ENCODE measurements around the gene KIF3B.
"Not testable (repeated sequence)": the region's sequence is repeated elsewhere in the genome, so short reads cannot be mapped to it uniquely, and the experiment has no call there.

The KIF3B gene

GRCh38 chr20:32366380-32366779 is 88.9 kb downstream of the KIF3B start:
- no peak for DNase-seq (ENCODE audit: low read depth)

DNA sequence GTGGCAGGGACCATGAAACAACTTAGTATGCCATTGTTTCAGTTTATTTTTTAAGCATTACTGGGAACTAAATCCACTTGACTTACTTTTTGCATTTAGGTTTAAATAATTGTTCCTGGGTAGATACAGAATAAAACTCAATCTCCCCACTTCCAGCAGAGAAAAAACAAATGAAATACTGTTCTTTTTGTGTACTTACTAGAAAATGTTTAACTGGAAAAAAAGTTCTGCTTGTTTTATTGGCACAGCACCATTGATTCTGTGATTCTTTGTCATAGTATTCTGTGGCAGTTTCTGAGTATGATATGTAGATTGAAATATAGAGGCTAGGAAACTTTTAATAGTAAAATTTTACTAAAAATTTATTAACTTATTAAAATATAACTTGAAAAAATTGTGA is 90.9 kb downstream of the KIF3B start:
- DNase-seq (ENCODE audit: low read depth): no peak
- H3K4me3 ChIP-seq (ENCODE audit: low read depth, low read length): no peak overlapping the region

More at GRCh38 chr20:32366380-32366779, 88.9 kb downstream of the KIF3B start:
- no peak overlapping the region for H3K4me3 ChIP-seq (ENCODE audit: low read depth, low read length)

- no peak for DNase-seq (ENCODE audit: low read depth)
These were observed 91.5 kb downstream of the KIF3B start for GRCh38 chr20:32368925-32369324.

GRCh38 chr20:32370897-32371296 is 93.4 kb downstream of the KIF3B start:
- no peak for DNase-seq (ENCODE audit: low read depth)
- H3K4me3 ChIP-seq (ENCODE audit: low read depth, low read length): no peak overlapping the region

More at GRCh38 chr20:32368925-32369324, 91.5 kb downstream of the KIF3B start:
- H3K4me3 ChIP-seq (ENCODE audit: low read depth, low read length): no peak overlapping the region

DNA sequence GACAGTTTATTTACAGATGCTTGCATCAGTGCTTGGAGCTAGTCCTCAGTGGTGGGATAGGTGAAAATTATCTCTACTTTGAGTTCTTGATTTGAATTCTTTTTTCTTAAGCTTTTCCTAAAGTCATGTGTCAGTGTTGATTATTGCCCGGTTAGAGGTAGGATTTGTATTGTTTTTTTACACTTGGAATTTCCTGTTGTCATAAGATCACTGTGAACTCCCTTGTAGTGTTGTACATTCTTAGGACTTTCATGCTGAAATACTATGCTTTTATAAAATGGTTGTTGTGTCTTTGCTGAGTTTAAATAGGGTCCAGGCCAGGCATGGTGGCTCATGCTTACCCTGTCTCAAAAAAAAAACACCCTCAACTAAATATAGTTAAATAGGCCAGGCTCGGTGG is 101.0 kb downstream of the KIF3B start:
- no peak for DNase-seq (ENCODE audit: low read depth)

GRCh38 chr20:32380037-32380436 is 102.6 kb downstream of the KIF3B start:
- not testable (repeated sequence) for DNase-seq (ENCODE audit: low read depth); H3K4me3 ChIP-seq (ENCODE audit: low read depth, low read length)

More for the DNA sequence above, 101.0 kb downstream of the KIF3B start:
- no peak overlapping the region for H3K4me3 ChIP-seq (ENCODE audit: low read depth, low read length)

- H3K4me3 ChIP-seq (ENCODE audit: low read depth, low read length): no peak overlapping the region
These were observed 103.3 kb downstream of the KIF3B start for GRCh38 chr20:32380745-32381144.

GRCh38 chr20:32382102-32382950 is 104.9 kb downstream of the KIF3B start:
- H3K4me3 ChIP-seq (ENCODE audit: low read depth, low read length): no peak overlapping the region
- DNase-seq (ENCODE audit: low read depth): no peak

More at GRCh38 chr20:32380745-32381144, 103.3 kb downstream of the KIF3B start:
- DNase-seq (ENCODE audit: low read depth): no peak

DNA sequence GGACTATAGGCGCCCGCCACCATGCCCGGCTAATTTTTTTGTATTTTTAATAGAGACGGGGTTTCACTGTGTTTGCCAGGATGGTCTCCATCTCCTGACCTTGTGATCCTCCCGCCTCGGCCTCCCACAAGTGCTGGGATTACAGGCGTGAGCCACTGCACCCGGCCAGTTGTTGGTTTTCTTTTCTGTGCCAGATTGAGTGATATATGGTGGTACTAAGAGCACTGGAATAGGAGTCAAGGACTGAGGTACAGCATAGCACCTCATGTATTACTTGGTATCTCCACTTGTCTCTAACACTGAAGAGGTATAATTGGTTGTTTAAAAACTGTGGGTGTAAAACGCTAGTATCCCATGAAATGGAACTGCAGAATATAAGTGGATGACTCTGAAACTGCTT is 106.0 kb downstream of the KIF3B start:
- DNase-seq (ENCODE audit: low read depth); H3K4me3 ChIP-seq (ENCODE audit: low read depth, low read length): not testable (repeated sequence)

Data from skeletal muscle cell (primary cell).